ENCODE results near the gene LRRTM4.

DNA sequence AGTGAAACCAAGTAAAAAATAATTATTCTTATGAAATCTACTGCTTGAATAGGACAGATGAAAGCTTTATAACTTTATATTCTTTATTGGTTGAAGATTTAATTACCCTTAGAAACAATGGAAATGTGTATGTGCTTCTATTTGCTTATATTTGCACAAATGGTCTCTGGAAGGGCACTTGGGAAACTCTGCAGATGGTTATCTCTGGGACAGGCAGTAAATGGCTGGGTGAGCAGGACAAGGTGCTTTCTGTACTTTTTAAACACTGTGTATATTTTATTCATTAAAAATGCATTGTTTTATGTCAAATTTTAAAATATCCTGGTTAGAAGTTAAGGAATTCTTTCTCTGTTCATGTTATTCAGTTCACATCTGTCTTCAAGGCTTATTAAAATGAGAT is 131.1 kb downstream of the LRRTM4 start:
- no peak for TF ChIP-seq CTCF (IDR thresholded peaks at IDR 0.05)
- TF ChIP-seq POLR2A (IDR thresholded peaks at IDR 0.05) = no peak

Measured in vagina (tissue), 2 donors.